ENCODE results near the gene ADAMTS10. TPM values are rescaled to one million over a fixed set of nuclear protein-coding genes. Genes with fewer than 3 reads are reported as not detected.

The ADAMTS10 gene
- total and polyA plus RNA-seq, 2 of the 8 experiments (the other 6 are each of a cell fraction or from before 2014, with no cell fraction given) = 6.9 to 17.4 TPM

GRCh38 chr19:8605514-8605913, 5.0 kb downstream of the ADAMTS10 start:
- H3K4me1 ChIP-seq (replicated peaks in 1 of 4; ENCODE audit: control insufficient read depth in 3 of 4, insufficient read depth in 4 of 4, low read length in 3 of 4) = peaks cover 7 to 23% (median 13%) of the 10 kb centered on the region in 4 experiments
- FAIRE-seq (no peak), DNase-seq (ENCODE audit: low read depth in 1 of 2, low spot score in 2 of 2) (no peak)
- 91% methylated on average over 13 of the region's 17 CpGs; no CpG with 5 or more reads in 1 of the 2 experiments for WGBS, 2 experiments (ENCODE audit: extremely low coverage in 1 of 2, insufficient coverage in 1 of 2, insufficient read length in 1 of 2, insufficient replicate concordance in 2 of 2, low coverage in 1 of 2, low lambda C conversion rate in 2 of 2, missing lambda C conversion rate in 1 of 2)
- POLR2A ChIA-PET (ENCODE audit: partially characterized antibody) = interaction anchor here (7.5 kb wide), 1 partner anchor 9 kb away, joined by 117 read pairs; no protein-coding TSS in a partner anchor
- H3K79me2 ChIP-seq (ENCODE audit: control insufficient read depth in 1 of 2, insufficient read depth in 2 of 2, low read length in 2 of 2) = peaks cover 0 to 6% of the 10 kb centered on the region in 2 experiments; a peak in 1 of 4 replicates
- no peak overlapping the region for H3K9ac ChIP-seq (replicated peaks in 1 of 4; ENCODE audit: extremely low read depth in 1 of 4, low read depth in 3 of 4, low read length in 3 of 4)
- no peak overlapping the region for H3K4ac ChIP-seq (replicated peaks; ENCODE audit: insufficient read length, low read depth, low read length)
- H3K4me2 ChIP-seq (ENCODE audit: insufficient read depth in 1 of 2, low read depth in 2 of 2, low read length in 2 of 2) = no peak overlapping the region
- H3K14ac ChIP-seq (ENCODE audit: insufficient read length) = no peak overlapping the region
- peaks cover 0 to 3% of the 10 kb centered on the region in 2 experiments for H4K20me1 ChIP-seq (replicated peaks in 1 of 2; ENCODE audit: control insufficient read depth in 1 of 2, insufficient read depth in 2 of 2, low read length in 2 of 2)
- no peak overlapping the region for H2BK5ac ChIP-seq (ENCODE audit: low read depth, low read length)
- H3K23ac ChIP-seq (ENCODE audit: insufficient read length) = no peak overlapping the region
- H3K27ac ChIP-seq (ENCODE audit: low read depth, low read length) = no peak overlapping the region
- CTCF ChIA-PET (ENCODE audit: partially characterized antibody) = interaction anchor here (1.3 to 2.2 kb wide), 4 partner anchors 10 to 20 kb away, joined by 5 to 8 read pairs (median 6); no protein-coding TSS in a partner anchor
- H3K56ac ChIP-seq (replicated peaks; ENCODE audit: insufficient read length, low read depth, low read length) = no peak overlapping the region
- peaks cover 17% of the 10 kb centered on the region for H3K23me2 ChIP-seq (ENCODE audit: low read depth, low read length)
- peaks cover 0 to 20% (median 5%) of the 10 kb centered on the region in 4 experiments; a peak in 5 of 8 replicates for H3K36me3 ChIP-seq (ENCODE audit: control insufficient read depth in 2 of 4, insufficient read depth in 4 of 4, low read length in 3 of 4)
- H2BK15ac ChIP-seq (ENCODE audit: low read length) = no peak overlapping the region
- H4K8ac ChIP-seq (ENCODE audit: extremely low read depth, insufficient read depth, low read length) = peak overlapping the region; percentile 87; the same call in 1 of the 2 replicates
- no peak overlapping the region for H2BK120ac ChIP-seq (replicated peaks; ENCODE audit: low read depth, low read length)
- H2BK20ac ChIP-seq (ENCODE audit: low read length) = no peak overlapping the region
- no peak overlapping the region for H4K91ac ChIP-seq (replicated peaks; ENCODE audit: insufficient read length, low read length)
- H3K4me3 ChIP-seq (ENCODE audit: extremely low read depth in 1 of 4, insufficient read depth in 2 of 4, low read depth in 3 of 4, low read length in 4 of 4) = no peak overlapping the region
- no peak overlapping the region for H2AFZ ChIP-seq (ENCODE audit: low read length)
- no peak overlapping the region for H4K5ac ChIP-seq (ENCODE audit: insufficient read length, low read depth, low read length)
- no peak overlapping the region for H3K18ac ChIP-seq (ENCODE audit: extremely low read depth, low read length)
- H3K9me3 ChIP-seq (ENCODE audit: insufficient read depth in 2 of 2, low read depth in 1 of 2, low read length in 1 of 2) = peaks cover 5% of the 10 kb centered on the region in 2 experiments; a peak in 3 of 4 replicates
- peaks cover 6% of the 10 kb centered on the region for H3K79me1 ChIP-seq (ENCODE audit: low read depth, low read length)
- H2BK12ac ChIP-seq (ENCODE audit: low read depth, low read length) = no peak overlapping the region
- no peaks in the 10 kb centered on the region for H3K27me3 ChIP-seq (replicated peaks in 1 of 4; ENCODE audit: control insufficient read depth in 3 of 4, extremely low read depth in 1 of 4, insufficient read depth in 3 of 4, low read length in 3 of 4)
- H2AK5ac ChIP-seq (ENCODE audit: low read depth, low read length) = no peak overlapping the region
- no peak for TF ChIP-seq MAFK (IDR thresholded peaks at IDR 0.05; ENCODE audit: low read depth, low read length)
- TF ChIP-seq TAF1 (IDR thresholded peaks at IDR 0.05; ENCODE audit: low read depth, low read length) = no peak
- no peak for TF ChIP-seq PHF8 (conservative IDR thresholded peaks at IDR 0.05; ENCODE audit: low read depth, low read length)
- TF ChIP-seq SUZ12 (IDR thresholded peaks at IDR 0.05; ENCODE audit: low read length) = no peak
- TF ChIP-seq KDM5A (IDR thresholded peaks at IDR 0.05; ENCODE audit: low read length) = no peak
- no peak for TF ChIP-seq POLR2AphosphoS5 (IDR thresholded peaks at IDR 0.05; ENCODE audit: low read depth, low read length)
- no peak for TF ChIP-seq MAX (IDR thresholded peaks at IDR 0.05)
- no peak for TF ChIP-seq CBX8 (IDR thresholded peaks at IDR 0.05; ENCODE audit: borderline replicate concordance, low read depth, low read length)
- no peak for TF ChIP-seq RFX5 (IDR thresholded peaks at IDR 0.05; ENCODE audit: borderline replicate concordance, low read depth, low read length)
- TF ChIP-seq EZH2 (IDR thresholded peaks at IDR 0.05; ENCODE audit: low read depth, low read length, severe bottlenecking) = no peak
